Uterus (tissue), 2 donors: ENCODE measurements around the gene SYCP2.

Source experiments
- POLR2A ChIP-seq, 2 donors: fragments of 450-650 bp; IDR thresholded peaks; one replicate each; pipeline ENCODE4 v1.6.1; 2016; ENCODE audit warnings: antibody characterized with exemption in 2 of 2, mild to moderate bottlenecking in 1 of 2, moderate library complexity in 1 of 2
- TF ChIP-seq, protein P1 (sequence below), 4 experiments: fragments of 200-600 bp in 2 of 4; fragments of 450-650 bp in 2 of 4; sonication (generic) in 2 of 4; IDR thresholded peaks; one replicate each; pipeline ENCODE4 v1.5.1; 2016 to 2019; ENCODE audit warnings: antibody characterized with exemption in 4 of 4, mild to moderate bottlenecking in 2 of 4, moderate library complexity in 1 of 4

GRCh38 chr20:59836767-59837166 lies 96.7 kb downstream of the SYCP2 start:
- TF ChIP-seq, protein P1, sequence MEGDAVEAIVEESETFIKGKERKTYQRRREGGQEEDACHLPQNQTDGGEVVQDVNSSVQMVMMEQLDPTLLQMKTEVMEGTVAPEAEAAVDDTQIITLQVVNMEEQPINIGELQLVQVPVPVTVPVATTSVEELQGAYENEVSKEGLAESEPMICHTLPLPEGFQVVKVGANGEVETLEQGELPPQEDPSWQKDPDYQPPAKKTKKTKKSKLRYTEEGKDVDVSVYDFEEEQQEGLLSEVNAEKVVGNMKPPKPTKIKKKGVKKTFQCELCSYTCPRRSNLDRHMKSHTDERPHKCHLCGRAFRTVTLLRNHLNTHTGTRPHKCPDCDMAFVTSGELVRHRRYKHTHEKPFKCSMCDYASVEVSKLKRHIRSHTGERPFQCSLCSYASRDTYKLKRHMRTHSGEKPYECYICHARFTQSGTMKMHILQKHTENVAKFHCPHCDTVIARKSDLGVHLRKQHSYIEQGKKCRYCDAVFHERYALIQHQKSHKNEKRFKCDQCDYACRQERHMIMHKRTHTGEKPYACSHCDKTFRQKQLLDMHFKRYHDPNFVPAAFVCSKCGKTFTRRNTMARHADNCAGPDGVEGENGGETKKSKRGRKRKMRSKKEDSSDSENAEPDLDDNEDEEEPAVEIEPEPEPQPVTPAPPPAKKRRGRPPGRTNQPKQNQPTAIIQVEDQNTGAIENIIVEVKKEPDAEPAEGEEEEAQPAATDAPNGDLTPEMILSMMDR (IDR thresholded peaks at IDR 0.05) = no peak
- no peak for TF ChIP-seq POLR2A (IDR thresholded peaks at IDR 0.05)
